Inferior parietal cortex (tissue), 1 donor: ENCODE results near the gene MAZ.
A peak's percentile ranks its signal among the peaks of the same experiment; 100 is the strongest.
"Not testable (repeated sequence)": the region's sequence is repeated elsewhere in the genome, so short reads cannot be mapped to it uniquely, and the experiment has no call there.

Experiments used
- DNase-seq: peaks from one replicate; pipeline ENCODE4 v3.0.0-alpha.2; 2016; ENCODE audit errors: extremely low spot score

Gene MAZ

DNA sequence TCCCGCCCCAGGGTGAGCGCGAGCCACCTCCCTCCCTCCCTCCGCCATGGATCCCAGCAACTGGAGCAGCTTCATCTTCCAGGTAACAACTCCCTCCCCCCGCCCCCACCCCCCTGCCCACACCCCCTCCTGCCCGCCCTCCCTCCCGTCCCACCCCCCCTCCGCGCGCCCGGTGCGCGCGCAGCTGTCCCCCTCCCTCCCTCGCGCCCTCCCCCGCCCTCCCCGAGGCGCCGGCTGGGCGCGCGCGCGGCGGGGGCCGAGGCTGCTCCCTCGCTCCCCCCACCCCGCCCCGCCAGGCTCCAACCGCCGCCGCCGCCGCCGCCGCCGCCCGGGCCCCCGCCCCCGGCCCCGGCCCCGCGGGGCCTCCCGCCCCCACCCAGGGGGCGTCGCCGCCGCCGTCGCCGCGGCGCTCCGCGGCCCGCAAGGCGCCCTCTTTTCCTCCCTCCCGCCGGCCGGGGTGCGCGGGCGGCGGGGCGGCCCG lies at the start of gene MAZ:
TSS of gene MAZ (plus strand) at position 431 of the 481 bp plus-strand sequence. CDS start 173 bp downstream, outside the sequence.
- DNase-seq = no peak

DNA sequence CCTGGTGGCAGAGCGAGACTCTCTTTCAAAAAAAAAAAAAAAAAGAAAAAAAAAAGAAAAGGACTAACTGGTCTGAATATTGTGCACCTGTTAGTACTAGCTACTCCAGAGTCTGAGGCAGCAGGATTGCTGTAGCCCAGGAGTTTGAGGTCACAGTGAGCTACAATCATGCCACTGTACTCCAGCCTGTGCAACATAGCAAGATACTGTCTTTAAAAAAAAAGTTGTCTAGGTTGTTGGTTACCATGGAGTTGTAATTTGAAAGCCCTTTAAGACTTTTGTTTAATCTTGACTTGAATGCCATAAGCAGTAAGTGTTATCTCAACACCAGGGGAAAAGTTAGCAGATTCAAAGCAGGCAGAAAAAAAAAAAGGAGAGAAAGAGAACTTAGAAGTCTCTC lies 49.7 kb upstream of the MAZ start:
- DNase-seq = no peak

DNA sequence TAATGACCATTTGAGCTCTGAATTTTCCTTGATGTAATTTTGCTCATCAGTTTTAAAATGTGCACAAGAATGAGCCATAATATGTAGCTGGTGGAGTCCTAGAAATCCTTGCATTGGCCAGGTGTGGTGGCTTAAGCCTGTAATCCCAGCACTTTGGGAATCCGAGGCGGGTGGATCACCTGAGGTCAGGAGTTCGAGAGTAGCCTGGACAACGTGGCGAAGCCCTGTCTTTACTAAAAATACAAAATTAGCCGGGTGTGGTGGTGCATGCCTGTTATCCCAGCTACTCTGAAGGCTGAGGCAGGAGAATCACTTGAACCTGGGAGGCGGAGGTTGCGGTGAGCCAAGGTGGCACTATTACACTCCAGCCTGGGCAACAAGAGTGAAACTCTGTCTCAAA lies 49.2 kb upstream of the MAZ start:
- DNase-seq = not testable (repeated sequence)

DNA sequence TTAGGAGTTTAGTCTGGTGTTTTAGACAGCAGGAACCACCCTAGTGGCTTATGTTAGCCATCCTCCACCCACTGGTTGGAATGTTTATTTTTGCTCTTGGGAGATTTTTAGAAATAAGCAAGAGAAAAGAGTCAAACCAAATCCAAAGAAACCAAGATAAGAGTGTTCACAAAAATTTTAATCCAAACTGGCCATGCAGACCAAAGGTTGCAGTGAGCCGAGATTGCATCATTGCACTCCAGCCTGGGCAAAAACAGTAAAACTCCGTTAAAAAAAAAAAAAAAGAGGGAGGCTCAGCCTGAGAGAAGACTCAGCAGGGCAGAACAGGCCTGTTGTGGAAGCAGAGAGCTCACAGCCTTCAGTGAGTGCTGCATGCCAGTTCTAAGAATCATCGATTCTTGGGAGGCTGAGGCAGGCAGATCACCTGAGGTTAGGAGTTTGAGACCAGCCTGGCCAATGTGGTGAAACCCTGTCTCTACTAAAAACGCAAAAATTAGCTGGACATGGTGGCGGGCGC lies 48.3 kb upstream of the MAZ start:
- DNase-seq = no peak

DNA sequence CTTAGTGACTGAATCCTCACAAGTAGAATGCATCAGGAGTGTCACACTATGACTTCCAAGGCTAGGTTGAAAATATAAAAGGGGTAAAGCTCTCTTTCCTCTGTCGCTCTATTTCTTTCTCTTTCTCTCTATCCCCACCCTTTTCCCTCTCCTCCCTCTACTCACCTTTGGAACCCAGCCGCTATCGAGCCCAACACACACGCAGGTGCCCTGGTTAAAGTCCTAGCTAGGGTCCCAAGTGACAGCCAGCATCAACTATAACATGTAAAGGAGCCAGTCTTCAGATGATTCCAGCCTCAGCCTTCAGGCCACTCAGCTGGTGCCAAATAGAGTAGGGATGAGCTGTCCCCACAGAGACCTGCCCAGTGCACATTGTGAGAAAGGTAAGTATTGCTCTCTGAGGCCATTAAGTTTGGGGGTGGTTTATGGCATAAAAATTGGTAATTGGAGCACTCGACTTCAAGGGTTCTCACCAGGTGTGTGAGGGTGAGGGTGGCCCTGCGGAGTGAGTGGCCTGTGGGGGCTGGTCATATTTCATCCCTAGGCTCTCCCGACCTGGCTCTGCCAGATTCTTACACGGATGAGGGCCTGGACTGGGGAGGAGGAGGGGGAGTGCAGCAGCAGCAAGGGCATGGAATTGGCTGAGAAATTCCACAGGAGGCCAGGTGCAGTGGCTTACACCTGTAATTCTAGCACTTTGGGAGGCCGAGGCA lies 45.6 kb upstream of the MAZ start:
- no peak for DNase-seq

DNA sequence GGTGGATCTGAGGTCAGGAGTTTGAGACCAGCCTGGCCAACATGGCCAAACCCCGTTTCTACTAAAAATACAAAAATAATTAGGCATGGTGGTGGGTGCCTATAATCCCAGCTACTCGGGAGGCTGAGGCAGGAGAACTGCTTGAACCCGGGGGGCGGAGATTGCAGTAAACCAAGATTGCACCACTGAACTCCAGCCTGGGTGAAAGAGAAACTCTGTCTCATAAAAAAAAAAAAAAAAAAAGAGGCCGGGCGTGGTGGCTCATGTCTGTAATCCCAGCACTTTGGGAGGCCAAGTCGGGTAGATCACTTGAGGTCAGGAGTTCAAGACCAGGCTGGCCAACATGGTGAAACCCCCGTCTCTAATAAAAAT lies 45.1 kb upstream of the MAZ start:
- not testable (repeated sequence) for DNase-seq

DNA sequence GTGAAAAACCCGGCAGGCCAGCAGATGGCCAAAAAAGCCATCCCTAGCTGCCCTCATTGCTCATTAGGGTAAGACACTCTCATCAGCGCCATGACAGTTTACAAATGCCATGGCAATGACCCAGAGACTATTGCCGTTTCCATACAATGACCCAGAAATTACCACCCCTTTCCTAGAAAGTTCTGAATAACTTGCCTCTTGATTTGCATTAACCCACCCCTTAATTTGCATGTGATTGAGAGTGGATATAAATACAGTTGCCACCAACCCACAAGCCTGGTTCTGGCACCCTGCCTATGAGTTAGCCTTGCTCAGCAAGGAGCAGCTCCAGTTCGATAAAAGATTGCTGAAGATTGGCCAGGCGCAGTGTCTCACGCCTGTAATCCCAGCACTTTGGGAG lies 44.4 kb upstream of the MAZ start:
- DNase-seq = no peak

DNA sequence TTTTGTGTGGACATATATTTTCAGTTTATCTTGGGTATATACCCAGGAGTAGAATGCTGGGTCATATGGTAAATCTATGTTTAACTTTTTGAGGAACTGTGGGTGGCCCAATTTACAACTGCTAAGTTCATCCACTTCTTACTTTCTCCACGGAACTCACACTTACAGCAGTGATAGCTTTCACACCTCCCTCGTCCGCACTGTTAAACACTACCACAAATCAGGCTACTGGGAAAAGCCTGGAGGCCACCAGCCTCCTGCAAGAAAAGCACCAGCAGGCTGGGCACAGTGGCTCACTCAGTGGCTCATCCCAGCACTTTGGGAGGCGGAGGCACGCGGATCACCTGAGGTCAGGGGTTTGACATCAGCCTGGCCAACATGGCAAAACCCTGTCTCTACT lies 43.0 kb upstream of the MAZ start:
- DNase-seq = peak; percentile 24

DNA sequence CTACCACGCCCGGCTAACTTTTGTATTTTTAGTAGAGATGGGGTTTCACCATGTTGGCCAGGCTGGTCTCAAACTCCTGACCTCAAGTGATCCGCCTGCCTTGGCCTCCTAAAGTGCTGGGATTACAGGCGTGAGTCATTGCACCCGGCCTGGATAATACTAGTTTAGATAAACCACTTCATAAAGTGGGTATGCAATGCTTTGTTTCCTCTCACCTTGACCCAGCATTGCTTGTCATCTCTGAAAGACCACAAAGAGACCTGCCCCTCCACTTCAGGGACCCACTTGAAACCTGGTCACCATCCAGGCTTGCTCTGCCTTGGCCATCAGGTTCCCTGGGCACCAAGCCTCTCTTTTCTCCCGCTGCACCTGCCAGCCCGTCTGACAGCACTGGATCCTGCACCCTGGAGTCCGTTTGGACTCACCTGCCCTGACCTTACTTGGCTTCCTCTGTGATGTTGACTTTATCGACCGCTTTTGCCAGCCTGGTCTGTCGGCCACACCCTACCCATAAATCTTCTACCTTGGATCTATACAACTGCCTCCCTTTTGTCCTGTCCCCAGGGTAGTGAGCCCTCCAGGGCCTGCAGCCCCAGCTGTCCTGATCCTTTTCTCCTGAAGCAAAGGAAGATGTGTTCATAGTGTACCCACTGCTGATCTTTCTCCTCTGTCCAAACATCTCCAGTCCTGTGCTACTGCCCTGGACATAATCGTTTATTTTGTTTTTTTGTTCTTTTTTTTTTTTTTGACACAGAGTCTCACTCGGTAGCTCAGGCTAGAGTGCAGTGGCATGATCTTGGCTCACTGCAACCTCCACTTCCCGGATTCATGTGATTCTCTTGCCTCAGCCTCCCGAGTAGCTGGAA lies 40.9 kb upstream of the MAZ start:
- no peak for DNase-seq

DNA sequence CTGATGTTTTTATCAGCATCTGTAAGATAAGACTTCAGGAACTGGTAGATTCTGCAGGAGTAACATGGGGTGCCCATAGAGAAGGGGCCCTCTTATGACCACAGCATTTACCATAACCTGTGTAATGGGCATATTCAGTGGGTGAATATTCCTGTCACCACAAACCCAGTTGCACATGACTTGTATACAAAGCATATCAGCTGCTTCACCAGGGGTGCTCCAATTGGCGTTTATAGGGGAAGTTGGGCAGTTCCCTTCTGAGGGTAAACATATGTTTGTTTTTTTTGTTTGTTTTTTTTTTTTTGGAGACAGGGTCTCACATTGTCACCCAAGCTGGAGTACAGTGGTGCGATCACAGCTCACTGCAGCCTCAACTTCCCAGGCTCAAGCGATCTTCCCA lies 39.8 kb upstream of the MAZ start:
- DNase-seq = no peak

DNA sequence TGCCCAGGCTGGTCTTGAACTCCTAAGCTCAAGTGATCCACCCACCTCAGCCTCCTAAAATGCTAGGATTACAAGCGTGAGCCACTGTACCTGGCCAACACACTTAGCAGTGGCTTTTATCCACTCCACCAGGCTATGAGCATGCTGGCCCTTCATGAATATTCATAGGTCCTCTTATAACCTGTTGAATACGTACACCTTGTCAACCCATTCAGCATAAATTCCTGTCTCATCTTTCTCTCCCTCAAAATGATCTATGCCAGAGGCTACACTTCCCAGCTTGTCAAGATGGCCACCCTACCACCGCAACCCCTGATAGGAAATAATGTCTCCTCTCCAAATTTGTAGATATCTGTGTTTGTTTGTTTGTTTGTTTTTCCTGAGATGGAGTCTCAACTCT lies 39.3 kb upstream of the MAZ start:
- DNase-seq = no peak

DNA sequence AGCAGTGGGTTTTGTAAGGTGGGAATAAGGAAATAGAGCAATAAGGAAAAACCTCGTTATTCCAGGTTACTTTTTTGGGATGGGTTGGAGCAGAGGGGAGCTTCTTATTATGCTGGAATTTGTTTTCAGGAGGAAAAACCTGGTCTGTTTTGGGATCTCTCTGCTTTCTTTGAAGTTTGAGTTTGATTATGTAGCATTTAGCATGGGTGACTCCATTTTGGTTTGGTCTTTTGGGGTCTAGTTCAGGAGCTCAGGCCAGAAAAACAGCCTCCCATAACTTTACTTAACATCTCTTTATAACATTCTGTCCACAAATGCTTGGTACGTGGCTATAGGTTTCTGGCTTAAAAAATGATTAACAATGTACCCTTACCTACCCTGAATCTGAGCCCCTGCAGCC lies 36.8 kb upstream of the MAZ start:
- DNase-seq = no peak

DNA sequence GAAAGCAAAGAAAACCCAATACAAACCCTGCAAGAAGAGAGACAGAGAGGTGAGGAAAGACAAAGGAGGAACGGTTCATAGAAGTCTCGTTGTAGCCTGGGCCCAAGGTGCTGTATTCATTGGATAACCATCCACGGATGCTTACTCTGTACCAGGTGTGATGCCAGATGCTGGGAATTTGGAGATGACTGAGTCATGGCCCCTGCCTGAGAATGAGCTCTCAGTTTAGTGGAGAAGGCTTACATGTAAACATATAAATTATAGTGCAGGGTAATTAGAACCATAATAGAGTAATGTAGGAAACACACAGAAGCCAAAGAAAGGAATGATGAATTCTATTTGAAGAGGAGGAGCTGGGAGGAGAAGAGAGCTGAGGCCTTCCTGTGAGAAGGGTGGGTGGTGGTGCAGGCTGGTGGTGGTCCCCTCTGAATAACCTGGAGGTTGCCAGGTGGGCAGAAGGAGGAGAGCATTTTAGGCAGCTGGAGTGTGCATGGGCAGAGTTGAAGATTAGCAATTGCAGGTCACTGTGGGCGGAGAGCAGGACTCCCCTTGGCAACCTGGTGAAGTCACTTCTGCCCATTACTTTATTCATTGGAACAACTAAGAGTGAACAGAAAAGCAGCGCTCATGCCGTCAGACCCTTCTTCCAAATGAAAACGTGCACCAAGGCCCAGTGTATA lies 35.9 kb upstream of the MAZ start:
- DNase-seq = no peak

DNA sequence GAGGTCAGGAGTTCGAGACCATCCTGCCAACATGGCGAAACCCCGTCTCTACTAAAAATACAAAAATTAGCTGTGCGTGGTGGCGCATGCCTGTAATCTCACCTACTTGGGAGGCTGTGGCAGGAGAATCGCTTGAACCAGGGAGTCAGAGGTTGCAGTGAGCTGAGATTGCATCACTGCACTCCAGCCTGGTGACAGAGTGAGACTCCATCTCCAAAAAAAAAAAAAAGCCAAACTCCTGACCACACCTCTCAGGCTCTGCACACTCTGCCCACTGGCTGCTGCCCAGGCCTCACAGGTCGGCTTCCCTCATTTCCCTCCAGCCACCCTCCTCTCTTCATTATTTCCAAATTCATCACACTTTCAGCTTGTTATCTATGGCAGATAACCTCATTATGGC lies 34.0 kb upstream of the MAZ start:
- DNase-seq = not testable (repeated sequence)

DNA sequence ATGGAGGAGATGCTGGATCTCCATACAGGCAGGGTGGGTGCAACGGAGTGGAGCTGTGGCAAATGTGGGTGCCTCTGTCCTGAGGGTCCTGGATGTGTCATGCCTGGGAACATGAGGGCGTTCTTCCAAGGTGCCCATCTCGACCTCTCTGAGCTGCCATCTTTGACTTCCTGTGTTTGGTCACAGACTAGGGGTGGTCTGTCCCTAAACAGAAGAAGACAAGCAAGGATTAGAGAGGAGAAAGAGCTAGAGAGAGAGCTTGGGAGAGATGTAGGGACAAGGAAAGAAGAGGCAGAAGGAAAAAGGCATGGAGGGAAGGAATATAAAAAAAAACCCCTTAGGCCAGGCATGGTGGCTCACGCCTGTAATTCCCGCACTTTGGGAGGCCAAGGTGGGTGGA lies 31.6 kb upstream of the MAZ start:
- DNase-seq = no peak

DNA sequence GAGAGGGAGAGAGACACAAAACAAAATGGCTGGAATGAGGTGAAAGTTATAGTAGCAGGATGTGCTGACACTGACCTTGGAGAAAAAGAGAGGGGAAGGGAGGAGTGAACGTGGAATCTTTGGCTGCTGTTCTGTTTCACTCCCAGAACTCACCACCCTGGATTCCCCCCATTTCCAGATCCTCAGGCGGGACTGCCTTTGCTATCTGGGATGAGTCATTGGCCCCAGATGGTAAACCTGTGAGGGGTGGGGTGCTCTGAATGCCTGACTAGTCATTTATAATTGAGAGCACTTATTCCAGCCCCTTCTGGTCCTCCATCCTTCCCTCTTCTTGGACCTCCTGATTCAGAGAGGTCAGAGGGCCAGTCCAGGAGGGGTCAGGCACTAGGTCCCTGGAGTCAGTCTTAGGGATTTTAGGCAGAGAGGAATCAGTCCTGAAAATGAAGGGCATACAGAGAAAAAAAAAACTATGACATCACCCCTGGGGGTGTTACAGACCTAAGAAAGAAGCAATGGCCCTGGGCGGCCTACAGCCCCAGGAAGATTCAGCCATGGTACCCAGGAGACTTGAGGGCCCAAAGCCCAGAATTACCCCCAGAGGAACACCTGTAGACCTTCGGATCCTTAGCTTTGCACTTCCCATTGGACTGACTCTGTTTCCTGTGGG lies 30.5 kb upstream of the MAZ start:
- no peak for DNase-seq

DNA sequence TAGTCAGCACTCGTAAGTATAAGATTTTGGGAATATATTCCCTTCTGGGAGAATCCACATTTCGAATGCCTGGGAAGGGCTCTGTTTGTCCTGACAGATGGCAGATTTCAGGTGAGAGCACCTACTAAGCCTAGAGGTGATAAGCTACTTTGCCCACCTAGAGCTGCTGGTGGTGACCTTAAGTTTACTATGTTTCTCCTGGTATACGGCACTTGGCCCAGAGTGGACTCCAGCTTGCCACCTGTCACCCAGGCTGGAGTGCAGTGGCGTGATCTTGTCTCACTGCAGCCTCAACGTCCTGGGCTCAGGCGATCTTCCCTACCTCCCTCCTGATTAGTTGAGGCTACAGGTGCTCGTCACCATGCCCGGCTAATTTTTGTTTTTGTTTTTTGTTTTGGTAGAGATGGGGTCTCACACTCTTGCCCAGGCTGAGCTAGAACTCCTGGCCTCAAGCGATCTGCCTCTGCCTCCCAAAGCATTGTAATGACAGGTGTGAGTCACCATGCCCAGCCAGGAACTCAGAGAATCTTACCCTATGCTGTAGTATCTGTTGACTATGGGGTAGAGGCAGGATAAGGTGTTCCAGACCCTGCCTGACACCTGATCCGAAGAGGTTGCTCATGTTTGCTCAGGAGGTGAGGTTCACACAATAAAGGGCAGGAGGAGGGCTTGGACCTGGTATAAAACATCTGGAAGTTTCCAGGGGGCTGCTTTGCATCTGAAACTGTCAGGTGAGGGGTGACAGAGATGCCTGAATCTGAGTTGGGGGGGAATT lies 28.6 kb upstream of the MAZ start, which contains the start of gene ZG16:
TSS of gene ZG16 (plus strand) at position 681 of the 775 bp plus-strand sequence. CDS start 1,011 bp downstream, outside the sequence.
- DNase-seq = no peak

DNA sequence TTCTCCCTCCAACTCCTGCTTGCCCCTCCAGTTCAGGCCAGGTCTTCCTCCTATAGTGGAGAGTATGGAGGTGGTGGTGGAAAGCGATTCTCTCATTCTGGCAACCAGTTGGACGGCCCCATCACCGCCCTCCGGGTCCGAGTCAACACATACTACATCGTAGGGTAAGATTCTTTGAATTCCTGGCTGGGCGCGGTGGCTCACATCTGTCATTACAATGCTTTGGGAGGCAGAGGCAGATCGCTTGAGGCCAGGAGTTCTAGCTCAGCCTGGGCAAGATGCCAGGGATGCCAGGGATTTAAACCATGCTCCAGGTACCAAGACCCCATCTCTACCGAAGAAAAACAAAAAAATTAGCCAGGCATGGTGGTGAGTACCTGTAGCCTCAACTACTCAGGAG lies 26.9 kb upstream of the MAZ start:
- no peak for DNase-seq

DNA sequence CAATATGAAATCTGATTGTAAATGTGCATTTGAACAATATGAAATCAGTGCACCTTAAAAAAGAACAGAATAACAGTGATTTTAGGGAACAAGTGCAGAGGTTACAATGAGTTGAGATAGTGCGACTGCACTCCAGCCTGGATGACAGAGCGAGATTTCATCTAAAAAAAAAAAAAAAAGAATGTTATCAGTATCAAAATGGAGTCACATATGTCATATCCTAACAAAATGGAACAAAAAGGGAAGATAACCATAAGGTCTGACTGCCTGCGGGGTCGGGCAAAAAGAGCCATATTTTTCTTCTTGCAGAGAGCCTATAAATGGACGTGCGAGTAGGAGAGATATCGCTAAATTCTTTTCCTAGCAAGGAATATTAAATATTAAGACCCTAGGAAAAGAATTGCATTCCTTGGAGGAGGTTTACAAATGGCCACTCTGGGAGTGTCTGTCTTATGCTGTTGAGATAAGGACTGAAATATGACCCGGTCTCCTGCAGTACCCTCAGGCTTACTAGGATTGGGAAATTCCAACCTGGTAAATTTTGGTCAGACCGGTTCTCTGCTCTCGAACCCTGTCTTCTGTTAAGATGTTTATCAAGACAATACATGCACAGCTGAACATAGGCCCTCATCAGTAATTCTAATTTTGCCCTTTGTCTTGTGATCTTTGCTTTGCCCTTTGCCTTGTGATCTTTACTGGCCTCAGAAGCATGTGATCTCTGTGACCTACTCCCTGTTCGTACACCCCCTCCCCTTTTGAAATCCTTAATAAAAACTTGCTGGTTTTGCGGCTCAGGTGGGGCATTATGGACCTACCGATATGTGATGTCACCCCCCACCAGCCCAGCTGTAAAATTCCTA lies 23.0 kb upstream of the MAZ start:
- DNase-seq = not testable (repeated sequence)

DNA sequence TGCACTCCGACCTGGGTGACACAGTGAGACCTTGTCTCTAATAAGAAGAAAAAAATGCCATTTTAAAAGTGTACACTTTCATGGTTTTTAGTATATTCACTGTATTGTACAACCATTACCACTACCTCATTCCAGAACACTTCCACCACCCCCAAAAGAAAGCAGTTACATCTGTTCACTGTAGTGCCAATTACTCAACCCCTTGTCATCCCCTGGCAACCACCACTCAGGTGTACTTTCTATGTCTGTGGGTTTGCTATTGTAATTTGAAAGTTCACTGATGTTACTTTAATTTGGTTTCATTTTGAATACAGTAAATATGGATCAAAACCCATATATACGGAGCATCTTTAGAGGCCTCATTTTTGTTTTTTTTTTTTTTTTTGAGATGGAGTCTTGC lies 22.2 kb upstream of the MAZ start:
- no peak for DNase-seq
